Measurements from ENCODE around the gene PCDHGC4. TPM values are rescaled to one million over a fixed set of nuclear protein-coding genes. Genes with fewer than 3 reads are reported as not detected.

PCDHGC4 gene
- total and polyA plus RNA-seq, 5 donors: 1.3 to 2.3 (median 1.8) TPM

DNA sequence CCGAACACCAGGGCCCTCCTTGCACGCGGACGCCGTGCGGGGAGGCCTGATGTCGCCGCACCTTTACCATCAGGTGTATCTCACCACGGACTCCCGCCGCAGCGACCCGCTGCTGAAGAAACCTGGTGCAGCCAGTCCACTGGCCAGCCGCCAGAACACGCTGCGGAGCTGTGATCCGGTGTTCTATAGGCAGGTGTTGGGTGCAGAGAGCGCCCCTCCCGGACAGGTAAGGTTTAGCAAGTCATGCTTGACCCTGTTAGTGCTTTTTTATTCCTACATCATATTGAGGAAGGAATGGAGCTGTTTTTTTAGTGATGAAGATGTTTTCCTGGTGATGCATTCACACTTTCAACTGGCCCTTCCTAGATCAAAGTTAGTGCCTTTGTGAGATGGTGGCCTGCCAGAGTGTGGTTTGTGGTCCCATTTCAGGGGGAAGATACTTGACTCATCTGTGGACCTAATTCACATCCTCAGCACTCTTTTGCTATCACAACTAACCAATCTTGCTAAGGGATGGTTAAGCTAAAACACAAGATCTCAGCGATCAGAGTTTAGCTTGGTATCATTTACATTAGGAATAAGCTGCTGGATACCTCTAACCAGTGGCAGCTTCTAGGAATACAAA is 6.4 kb upstream of the PCDHGC4 start:
- Histone ChIP-seq H3K27me3 (ENCODE audit: control insufficient read depth, insufficient read depth) (no peaks in the 10 kb centered on the region), H3K9me3 (ENCODE audit: control insufficient read depth, low read length) (no peaks in the 10 kb centered on the region), H3K4me1 (ENCODE audit: control insufficient read depth, insufficient read depth, low read length) (peaks cover 9% of the 10 kb centered on the region), H3K27ac (ENCODE audit: low read length) (no peak overlapping the region), H3K4me3 (ENCODE audit: low read length) (peak overlapping the region; percentile 42)
- intact Hi-C loops (cut with DNase I): loop anchor here in 2 of 4 donors (5.0 to 10.0 kb wide), 2 partner anchors 44 to 46 kb away; no protein-coding TSS in a partner anchor
- no peak for ATAC-seq
- WGBS: 35% methylated on average over 20 of the region's 20 CpGs
- peak in 2 of 3 donors; percentile 74 to 77 for DNase-seq

DNA sequence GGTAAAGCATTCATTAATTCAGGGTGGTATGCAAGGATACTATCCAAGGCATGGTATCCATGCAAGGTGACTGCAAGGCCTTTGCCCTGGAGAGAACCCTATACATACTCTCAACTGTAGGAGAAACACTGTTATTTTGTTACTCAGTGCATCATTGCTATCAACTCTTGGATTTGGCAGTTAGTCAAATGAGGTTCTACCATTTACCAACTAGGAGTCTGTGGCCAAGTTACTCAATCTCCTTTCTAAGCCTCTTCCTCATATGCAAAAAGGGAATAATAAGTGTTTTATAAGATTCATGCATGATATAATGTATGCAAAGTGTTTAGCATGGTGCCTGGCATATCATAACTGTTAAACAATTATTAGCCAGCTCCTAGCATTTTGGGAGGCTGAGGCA is 5.1 kb upstream of the PCDHGC4 start:
- H3K9me3 ChIP-seq (ENCODE audit: control insufficient read depth, low read length): no peaks in the 10 kb centered on the region
- ATAC-seq: no peak
- H3K4me1 ChIP-seq (ENCODE audit: control insufficient read depth, insufficient read depth, low read length): peaks cover 12% of the 10 kb centered on the region
- H3K4me3 ChIP-seq (ENCODE audit: low read length): no peak overlapping the region
- intact Hi-C loops (cut with DNase I): loop anchor here in 2 of 4 donors (5.0 to 10.0 kb wide), 2 partner anchors 43 to 45 kb away; no protein-coding TSS in a partner anchor
- no peak for DNase-seq
- H3K27me3 ChIP-seq (ENCODE audit: control insufficient read depth, insufficient read depth): no peaks in the 10 kb centered on the region
- no peak overlapping the region for H3K27ac ChIP-seq (ENCODE audit: low read length)

DNA sequence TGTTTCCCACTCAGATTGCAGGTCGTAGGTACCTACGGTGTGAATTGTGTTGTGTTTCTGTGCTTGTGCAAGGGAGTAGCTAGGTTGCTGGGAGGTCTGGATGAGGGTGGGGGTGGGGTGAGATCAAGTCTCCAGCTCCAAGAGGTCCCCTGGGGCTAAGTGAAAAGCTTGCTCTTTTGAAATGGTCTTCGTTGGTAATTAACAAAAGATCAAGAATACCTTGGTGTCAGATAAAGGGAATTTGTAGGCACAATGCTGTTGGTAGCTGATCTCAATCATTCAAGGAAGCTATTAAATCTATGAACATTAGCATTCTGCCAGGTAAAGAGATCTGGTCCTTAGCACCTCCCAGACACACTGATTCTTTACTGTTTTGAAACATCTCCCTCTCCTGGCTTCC is 928 bp upstream of the PCDHGC4 start:
- 50% methylated on average over 3 of the region's 3 CpGs for WGBS
- ATAC-seq: no peak
- intact Hi-C loops (cut with DNase I): no loop called here
- H3K27ac ChIP-seq (ENCODE audit: low read length): no peak overlapping the region
- no peak for DNase-seq
- no peaks in the 10 kb centered on the region for H3K9me3 ChIP-seq (ENCODE audit: control insufficient read depth, low read length)
- H3K4me1 ChIP-seq (ENCODE audit: control insufficient read depth, insufficient read depth, low read length): peaks cover 6% of the 10 kb centered on the region
- H3K4me3 ChIP-seq (ENCODE audit: low read length): no peak overlapping the region
- H3K27me3 ChIP-seq (ENCODE audit: control insufficient read depth, insufficient read depth): no peaks in the 10 kb centered on the region

GRCh38 chr5:141484310-141484640 is 555 bp upstream of the PCDHGC4 start:
- no peak for DNase-seq
- H3K27ac ChIP-seq (ENCODE audit: low read length): no peak overlapping the region
- ATAC-seq: peak in 1 of 2 donors; percentile 36
- H3K4me3 ChIP-seq (ENCODE audit: low read length): peak overlapping the region; percentile 53
- intact Hi-C loops (cut with DNase I): no loop called here
- WGBS: 26% methylated on average over 4 of the region's 4 CpGs
- H3K4me1 ChIP-seq (ENCODE audit: control insufficient read depth, insufficient read depth, low read length): peaks cover 4% of the 10 kb centered on the region
- no peaks in the 10 kb centered on the region for H3K9me3 ChIP-seq (ENCODE audit: control insufficient read depth, low read length)
- H3K27me3 ChIP-seq (ENCODE audit: control insufficient read depth, insufficient read depth): no peaks in the 10 kb centered on the region

DNA sequence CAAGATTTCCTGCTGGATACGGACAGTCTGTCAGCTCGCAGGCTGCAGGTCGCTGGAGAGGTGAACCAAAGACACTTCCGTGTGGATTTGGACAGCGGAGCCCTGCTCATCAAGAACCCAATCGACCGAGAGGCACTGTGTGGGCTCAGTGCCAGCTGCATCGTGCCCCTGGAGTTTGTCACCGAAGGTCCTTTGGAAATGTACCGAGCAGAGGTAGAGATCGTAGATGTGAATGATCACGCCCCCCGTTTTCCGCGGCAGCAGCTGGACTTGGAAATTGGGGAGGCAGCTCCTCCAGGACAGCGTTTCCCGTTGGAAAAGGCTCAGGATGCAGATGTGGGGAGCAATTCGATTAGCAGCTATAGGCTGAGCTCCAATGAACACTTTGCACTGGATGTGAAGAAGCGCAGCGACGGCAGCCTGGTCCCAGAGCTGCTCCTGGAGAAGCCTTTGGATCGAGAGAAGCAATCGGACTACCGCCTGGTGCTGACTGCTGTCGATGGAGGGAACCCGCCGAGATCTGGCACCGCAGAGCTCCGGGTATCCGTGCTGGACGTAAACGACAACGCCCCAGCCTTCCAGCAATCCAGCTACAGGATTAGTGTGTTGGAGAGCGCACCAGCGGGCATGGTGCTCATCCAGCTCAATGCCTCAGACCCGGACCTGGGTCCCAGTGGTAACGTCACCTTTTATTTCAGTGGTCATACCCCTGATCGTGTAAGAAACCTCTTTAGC is 658 bp downstream of the PCDHGC4 start:
- H3K9me3 ChIP-seq (ENCODE audit: control insufficient read depth, low read length): no peaks in the 10 kb centered on the region
- H3K27ac ChIP-seq (ENCODE audit: low read length): no peak overlapping the region

GRCh38 chr5:141486091-141486490 is 1.3 kb downstream of the PCDHGC4 start:
- ATAC-seq: no peak
- Histone ChIP-seq H3K4me3 (ENCODE audit: low read length) (no peak overlapping the region), H3K27me3 (ENCODE audit: control insufficient read depth, insufficient read depth) (no peaks in the 10 kb centered on the region), H3K27ac (ENCODE audit: low read length) (no peak overlapping the region), H3K4me1 (ENCODE audit: control insufficient read depth, insufficient read depth, low read length) (peaks cover 3% of the 10 kb centered on the region), H3K9me3 (ENCODE audit: control insufficient read depth, low read length) (no peaks in the 10 kb centered on the region)
- WGBS: 86% methylated on average over 9 of the region's 9 CpGs
- no peak for DNase-seq
- intact Hi-C loops (cut with DNase I): no loop called here

More for the DNA sequence above, 658 bp downstream of the PCDHGC4 start:
- DNase-seq (peak in 1 of 3 donors; percentile 50), ATAC-seq (no peak)
- intact Hi-C loops (cut with DNase I): no loop called here
- WGBS: 57% methylated on average over 38 of the region's 38 CpGs
- peak overlapping the region; percentile 53 for H3K4me3 ChIP-seq (ENCODE audit: low read length)
- H3K4me1 ChIP-seq (ENCODE audit: control insufficient read depth, insufficient read depth, low read length): peaks cover 3% of the 10 kb centered on the region
- H3K27me3 ChIP-seq (ENCODE audit: control insufficient read depth, insufficient read depth): no peaks in the 10 kb centered on the region

DNA sequence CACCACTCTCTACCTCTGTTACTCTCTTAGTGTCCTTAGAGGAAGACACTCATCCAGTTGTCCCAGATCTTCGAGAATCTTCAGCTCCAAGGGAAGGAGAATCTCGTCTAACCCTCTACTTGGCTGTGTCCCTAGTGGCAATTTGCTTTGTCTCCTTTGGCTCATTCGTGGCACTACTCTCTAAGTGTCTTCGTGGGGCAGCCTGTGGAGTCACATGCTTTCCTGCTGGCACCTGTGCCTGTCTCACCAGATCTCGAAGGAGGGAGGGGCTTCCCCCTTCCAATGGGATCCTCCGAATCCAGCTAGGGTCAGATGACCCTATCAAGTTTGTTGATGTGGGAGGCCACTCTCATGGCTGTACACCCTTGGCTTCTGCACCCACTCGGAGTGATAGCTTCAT is 2.3 kb downstream of the PCDHGC4 start:
- no peak overlapping the region for H3K4me3 ChIP-seq (ENCODE audit: low read length)
- ATAC-seq: no peak
- no peak overlapping the region for H3K27ac ChIP-seq (ENCODE audit: low read length)
- 82% methylated on average over 7 of the region's 7 CpGs for WGBS
- peaks cover 3% of the 10 kb centered on the region for H3K4me1 ChIP-seq (ENCODE audit: control insufficient read depth, insufficient read depth, low read length)
- intact Hi-C loops (cut with DNase I): no loop called here
- no peaks in the 10 kb centered on the region for H3K9me3 ChIP-seq (ENCODE audit: control insufficient read depth, low read length)
- H3K27me3 ChIP-seq (ENCODE audit: control insufficient read depth, insufficient read depth): no peaks in the 10 kb centered on the region
- no peak for DNase-seq

DNA sequence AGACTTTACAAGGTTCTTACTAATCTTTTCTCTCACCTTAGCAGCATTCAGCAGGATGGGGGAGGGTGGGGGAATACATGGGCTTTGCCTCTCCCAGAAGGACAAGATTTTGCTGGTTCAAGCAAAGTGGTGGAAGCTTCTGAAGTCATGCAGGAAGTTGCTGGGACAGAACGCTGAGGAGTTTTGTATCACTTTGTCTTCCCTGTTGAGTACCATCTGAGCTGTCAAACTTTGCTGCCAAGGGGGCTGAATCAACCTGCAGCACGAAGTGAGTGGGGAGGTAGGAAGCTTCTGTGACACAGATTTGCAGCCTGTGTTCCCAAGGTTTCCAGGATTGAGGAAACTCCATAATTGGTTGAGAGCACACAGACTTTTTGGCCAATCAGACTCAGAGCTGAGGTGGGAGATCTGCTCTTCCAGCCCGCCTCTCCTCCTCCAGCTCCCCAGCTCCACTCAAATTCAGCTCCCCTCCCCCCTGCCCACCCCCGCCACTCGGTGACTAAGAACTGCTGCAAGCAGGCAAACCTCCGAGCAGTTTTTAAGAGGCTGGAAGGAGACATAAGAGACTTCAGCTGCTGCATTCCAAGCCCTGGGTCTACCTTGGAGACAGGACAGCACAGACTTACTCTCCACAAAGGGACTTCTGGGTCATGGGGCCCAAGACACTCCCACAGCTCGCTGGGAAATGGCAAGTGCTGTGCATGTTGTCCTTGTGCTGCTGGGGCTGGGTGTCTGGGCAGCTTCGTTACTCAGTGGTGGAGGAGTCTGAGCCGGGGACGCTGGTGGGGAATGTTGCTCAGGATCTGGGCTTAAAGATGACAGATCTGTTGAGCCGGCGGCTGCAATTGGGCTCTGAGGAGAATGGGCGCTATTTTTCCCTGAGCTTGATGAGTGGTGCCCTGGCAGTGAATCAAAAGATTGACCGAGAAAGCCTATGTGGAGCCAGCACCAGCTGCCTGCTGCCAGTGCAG is 4.0 kb downstream of the PCDHGC4 start, which contains the start of gene PCDHGC5:
Gene PCDHGC5, plus strand, starts transcription at position 491 of the 971 bp plus-strand sequence. Its CDS starts 160 bp downstream, at position 651.
- Histone ChIP-seq H3K27me3 (ENCODE audit: control insufficient read depth, insufficient read depth) (no peaks in the 10 kb centered on the region), H3K4me1 (ENCODE audit: control insufficient read depth, insufficient read depth, low read length) (peaks cover 5% of the 10 kb centered on the region), H3K4me3 (ENCODE audit: low read length) (no peak within 1 kb of the TSS), H3K27ac (ENCODE audit: low read length) (no peak within 1 kb of the TSS), H3K9me3 (ENCODE audit: control insufficient read depth, low read length) (no peaks in the 10 kb centered on the region)
- DNase-seq (no peak), ATAC-seq (no peak)
- intact Hi-C loops (cut with DNase I): no loop called here
- 65% methylated on average over 14 of the region's 14 CpGs for WGBS

- H3K27ac ChIP-seq (ENCODE audit: low read length): no peak overlapping the region
- intact Hi-C loops (cut with DNase I): no loop called here
- no peaks in the 10 kb centered on the region for H3K9me3 ChIP-seq (ENCODE audit: control insufficient read depth, low read length)
- peaks cover 5% of the 10 kb centered on the region for H3K4me1 ChIP-seq (ENCODE audit: control insufficient read depth, insufficient read depth, low read length)
- DNase-seq (no peak), ATAC-seq (no peak)
- H3K27me3 ChIP-seq (ENCODE audit: control insufficient read depth, insufficient read depth): no peaks in the 10 kb centered on the region
- H3K4me3 ChIP-seq (ENCODE audit: low read length): no peak overlapping the region
- WGBS: 87% methylated on average over 10 of the region's 10 CpGs
Measured at GRCh38 chr5:141489841-141490240, 5.0 kb downstream of the PCDHGC4 start.

- 92% methylated on average over 10 of the region's 10 CpGs for WGBS
- DNase-seq: no peak
- Histone ChIP-seq H3K9me3 (ENCODE audit: control insufficient read depth, low read length) (no peaks in the 10 kb centered on the region), H3K4me3 (ENCODE audit: low read length) (no peak overlapping the region), H3K4me1 (ENCODE audit: control insufficient read depth, insufficient read depth, low read length) (peaks cover 5% of the 10 kb centered on the region), H3K27me3 (ENCODE audit: control insufficient read depth, insufficient read depth) (no peaks in the 10 kb centered on the region), H3K27ac (ENCODE audit: low read length) (no peak overlapping the region)
- intact Hi-C loops (cut with DNase I): no loop called here
- ATAC-seq: no peak
Measured at GRCh38 chr5:141490271-141490670, 5.4 kb downstream of the PCDHGC4 start.

- Histone ChIP-seq H3K27ac (ENCODE audit: low read length) (no peak overlapping the region), H3K4me1 (ENCODE audit: control insufficient read depth, insufficient read depth, low read length) (peaks cover 5% of the 10 kb centered on the region), H3K4me3 (ENCODE audit: low read length) (no peak overlapping the region), H3K27me3 (ENCODE audit: control insufficient read depth, insufficient read depth) (no peaks in the 10 kb centered on the region), H3K9me3 (ENCODE audit: control insufficient read depth, low read length) (no peaks in the 10 kb centered on the region)
- DNase-seq (no peak), ATAC-seq (no peak)
- intact Hi-C loops (cut with DNase I): no loop called here
- 88% methylated on average over 13 of the region's 13 CpGs for WGBS
Measured at GRCh38 chr5:141490771-141491170, 5.9 kb downstream of the PCDHGC4 start.
